ENCODE measurements around the gene NLRP11. TPM values are rescaled to one million over a fixed set of nuclear protein-coding genes. Genes with fewer than 3 reads are reported as not detected.
A peak's percentile ranks its signal among the peaks of the same experiment; 100 is the strongest.

NLRP11 gene
- 0.30 TPM for total RNA-seq

GRCh38 chr19:55831846-55832245 lies at the start of gene NLRP11:
Gene NLRP11 (minus strand): TSS chr19:55831999. CDS start chr19:55818174, 13,825 bp downstream.
- DNase-seq (ENCODE audit: low spot score), result no peak
- ATAC-seq, result no peak

GRCh38 chr19:55877211-55877610 lies 45.4 kb upstream of the NLRP11 start:
- DNase-seq (ENCODE audit: low spot score), result no peak
- no peak for ATAC-seq

- ATAC-seq (no peak), DNase-seq (ENCODE audit: low spot score) (no peak)
Observed at GRCh38 chr19:55870736-55871135, 38.9 kb upstream of the NLRP11 start.

- DNase-seq (ENCODE audit: low spot score) (no peak), ATAC-seq (no peak)
Observed at GRCh38 chr19:55867101-55867500, 35.3 kb upstream of the NLRP11 start.

- DNase-seq (ENCODE audit: low spot score) (no peak), ATAC-seq (no peak)
Observed at GRCh38 chr19:55866521-55866920, 34.7 kb upstream of the NLRP11 start.

DNA sequence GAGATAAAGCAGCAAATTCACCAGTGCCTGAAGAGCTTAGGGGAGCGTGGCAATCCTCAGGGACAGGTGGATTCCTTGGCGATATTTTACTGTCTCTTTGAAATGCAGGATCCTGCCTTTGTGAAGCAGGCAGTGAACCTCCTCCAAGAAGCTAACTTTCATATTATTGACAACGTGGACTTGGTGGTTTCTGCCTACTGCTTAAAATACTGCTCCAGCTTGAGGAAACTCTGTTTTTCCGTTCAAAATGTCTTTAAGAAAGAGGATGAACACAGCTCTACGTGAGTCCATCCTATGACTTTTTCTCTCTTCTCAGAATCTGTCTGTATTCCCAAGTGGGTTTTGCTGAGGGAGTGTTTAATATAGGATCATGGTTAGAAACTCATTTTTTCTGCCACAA lies 27.2 kb upstream of the NLRP11 start:
- no peak for DNase-seq (ENCODE audit: low spot score)
- no peak for ATAC-seq

DNA sequence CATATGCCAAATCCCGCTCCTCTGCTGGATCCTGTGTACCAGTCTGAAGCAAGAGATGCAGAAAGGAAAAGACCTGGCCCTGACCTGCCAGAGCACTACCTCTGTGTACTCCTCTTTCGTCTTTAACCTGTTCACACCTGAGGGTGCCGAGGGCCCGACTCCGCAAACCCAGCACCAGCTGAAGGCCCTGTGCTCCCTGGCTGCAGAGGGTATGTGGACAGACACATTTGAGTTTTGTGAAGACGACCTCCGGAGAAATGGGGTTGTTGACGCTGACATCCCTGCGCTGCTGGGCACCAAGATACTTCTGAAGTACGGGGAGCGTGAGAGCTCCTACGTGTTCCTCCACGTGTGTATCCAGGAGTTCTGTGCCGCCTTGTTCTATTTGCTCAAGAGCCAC lies 26.6 kb upstream of the NLRP11 start:
- DNase-seq (ENCODE audit: low spot score) (no peak), ATAC-seq (no peak)

DNA sequence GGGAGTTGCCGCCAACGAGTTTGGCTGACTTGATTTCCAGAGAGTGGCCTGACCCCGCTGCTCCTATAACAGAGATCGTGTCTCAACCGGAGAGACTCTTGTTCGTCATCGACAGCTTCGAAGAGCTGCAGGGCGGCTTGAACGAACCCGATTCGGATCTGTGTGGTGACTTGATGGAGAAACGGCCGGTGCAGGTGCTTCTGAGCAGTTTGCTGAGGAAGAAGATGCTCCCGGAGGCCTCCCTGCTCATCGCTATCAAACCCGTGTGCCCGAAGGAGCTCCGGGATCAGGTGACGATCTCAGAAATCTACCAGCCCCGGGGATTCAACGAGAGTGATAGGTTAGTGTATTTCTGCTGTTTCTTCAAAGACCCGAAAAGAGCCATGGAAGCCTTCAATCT lies 26.2 kb upstream of the NLRP11 start:
- ATAC-seq, result no peak
- no peak for DNase-seq (ENCODE audit: low spot score)

DNA sequence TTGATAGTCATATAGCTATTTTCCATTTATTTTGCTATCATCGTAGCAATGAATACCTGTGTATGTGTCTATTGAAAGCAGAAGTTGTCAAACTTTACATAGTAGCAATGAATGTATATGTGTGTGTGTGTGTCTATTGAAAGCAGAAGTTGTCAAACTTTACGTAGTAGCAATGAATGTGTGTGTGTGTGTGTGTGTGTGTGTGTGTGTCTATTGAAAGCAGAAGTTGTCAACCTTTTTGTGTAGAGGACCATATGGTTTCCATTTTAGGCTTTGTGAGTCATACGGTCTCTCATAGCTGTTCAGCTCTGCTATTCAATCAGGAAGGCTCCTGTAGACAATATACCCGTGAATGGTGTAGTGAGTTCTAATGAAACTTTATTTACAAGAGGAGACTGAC lies 25.4 kb upstream of the NLRP11 start:
- DNase-seq (ENCODE audit: low spot score) (no peak), ATAC-seq (no peak)

DNA sequence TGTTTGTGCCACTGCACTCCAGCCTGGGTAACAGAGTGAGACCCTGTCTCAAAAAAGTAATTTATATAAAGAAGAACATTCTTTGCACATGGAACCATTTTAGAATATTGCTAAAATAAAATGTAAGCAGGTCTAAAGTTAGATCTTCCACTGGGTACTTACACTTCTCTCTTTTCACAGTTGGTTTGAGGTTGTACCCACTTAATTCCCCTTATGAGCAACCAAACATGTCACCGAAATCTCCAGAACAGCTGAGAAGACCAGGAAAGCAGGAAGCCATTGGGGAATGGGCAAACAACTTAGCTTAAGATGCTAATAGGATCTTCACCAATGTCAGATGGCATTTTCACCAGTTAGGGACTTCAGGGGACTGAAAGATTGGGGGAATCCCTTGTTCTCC lies 23.4 kb upstream of the NLRP11 start:
- ATAC-seq, result no peak

GRCh38 chr19:55838906-55839305 lies 7.1 kb upstream of the NLRP11 start:
- no peak for DNase-seq (ENCODE audit: low spot score)
- no peak for ATAC-seq

More for the DNA sequence above, 23.4 kb upstream of the NLRP11 start:
- DNase-seq (ENCODE audit: low spot score), result no peak

- DNase-seq (ENCODE audit: low spot score) (no peak), ATAC-seq (no peak)
Observed at GRCh38 chr19:55838251-55838650, 6.5 kb upstream of the NLRP11 start.

DNA sequence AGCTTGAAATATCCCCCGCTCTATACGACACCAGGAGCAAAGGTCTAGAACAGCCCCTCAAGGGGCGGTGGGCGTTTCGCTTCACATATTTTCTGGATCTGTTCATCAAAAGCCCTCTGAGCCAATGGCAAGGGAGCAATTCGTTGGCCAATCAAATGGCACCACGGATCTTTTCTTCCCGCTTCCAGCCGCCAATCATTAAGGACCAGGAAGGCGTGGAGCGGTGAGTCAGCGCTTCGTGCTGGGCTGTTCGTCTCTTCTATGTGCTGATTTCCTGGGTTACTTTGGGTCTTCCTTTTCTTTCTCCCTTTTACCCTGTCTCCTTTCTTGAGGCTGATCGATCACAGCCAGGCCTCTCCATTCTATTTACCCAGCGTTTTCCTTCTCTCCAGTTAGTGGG lies 4.5 kb upstream of the NLRP11 start, which contains the start of gene NLRP4:
NLRP4 (plus strand) TSS at position 201 of the 400 bp plus-strand sequence. CDS start 15,541 bp downstream, outside the sequence.
- no peak for DNase-seq (ENCODE audit: low spot score)
- no peak for ATAC-seq

DNA sequence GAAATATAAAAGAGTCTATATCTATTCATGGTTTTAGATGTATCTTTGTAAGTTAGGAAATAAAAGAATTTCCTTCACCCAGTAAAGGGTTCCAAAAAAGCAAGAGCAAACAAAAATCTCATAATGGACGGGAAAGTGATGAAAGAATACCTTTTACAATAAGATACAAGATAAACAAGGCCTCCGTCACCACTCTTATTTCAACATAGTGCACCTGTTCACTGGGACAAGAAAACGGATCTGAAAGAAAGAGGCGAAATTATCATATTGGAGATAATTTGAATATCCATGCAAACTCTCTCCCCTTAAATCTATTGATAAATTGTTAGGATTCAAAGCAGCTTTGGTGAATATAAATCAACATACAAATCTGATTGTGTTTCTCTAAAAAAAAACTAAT lies 877 bp upstream of the NLRP11 start:
- ATAC-seq (no peak), DNase-seq (ENCODE audit: low spot score) (no peak)

DNA sequence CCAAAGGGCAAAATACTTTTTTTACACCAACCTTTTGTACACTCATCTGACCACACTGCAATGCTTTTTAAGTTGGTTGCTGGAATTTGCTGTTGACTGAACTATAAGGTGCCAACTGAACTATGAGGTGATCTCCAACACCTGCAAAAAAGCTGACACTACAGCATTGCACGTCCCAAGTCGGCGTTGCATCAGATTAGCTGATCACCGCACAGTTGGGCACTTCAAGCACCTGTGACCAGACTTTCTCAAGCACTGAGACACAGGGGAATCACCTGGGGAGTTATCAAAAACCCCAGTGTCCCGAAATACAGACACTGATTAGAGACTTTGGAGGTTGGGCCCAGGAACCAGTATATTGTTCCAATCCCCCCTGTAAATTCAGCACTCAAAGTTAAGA lies 1.1 kb downstream of the NLRP11 start:
- no peak for ATAC-seq
- no peak for DNase-seq (ENCODE audit: low spot score)

- no peak for ATAC-seq
- no peak for DNase-seq (ENCODE audit: low spot score)
Observed at GRCh38 chr19:55820037-55820436, 11.8 kb downstream of the NLRP11 start.

GRCh38 chr19:55813906-55814305 lies 17.9 kb downstream of the NLRP11 start:
- DNase-seq (ENCODE audit: low spot score), result no peak
- no peak for ATAC-seq

- ATAC-seq (no peak), DNase-seq (ENCODE audit: low spot score) (no peak)
Observed at GRCh38 chr19:55812449-55812848, 19.4 kb downstream of the NLRP11 start.

DNA sequence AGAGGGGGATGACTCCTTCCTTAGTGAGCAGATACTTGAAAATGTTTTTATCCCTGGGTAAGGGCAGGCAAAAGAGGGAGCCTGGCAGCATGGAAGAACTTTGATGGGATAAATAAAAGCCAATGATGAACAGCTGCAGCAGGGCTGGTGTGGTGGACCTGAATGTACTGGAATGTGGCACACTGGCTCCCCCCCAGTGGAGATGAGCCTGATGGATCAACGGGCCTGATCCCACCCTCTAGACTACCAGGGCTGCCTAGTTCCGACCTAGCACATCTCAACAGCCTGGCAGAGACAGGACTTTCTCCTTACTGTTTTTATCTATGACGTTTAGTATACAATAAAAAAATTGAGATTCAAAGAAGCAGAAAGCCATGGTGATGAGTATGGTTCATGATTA lies 20.5 kb downstream of the NLRP11 start:
- ATAC-seq (no peak), DNase-seq (ENCODE audit: low spot score) (no peak)

GRCh38 chr19:55809381-55810058 lies 22.3 kb downstream of the NLRP11 start:
- peak; percentile 98 for ATAC-seq
- DNase-seq (ENCODE audit: low spot score), result peak; percentile 82

DNA sequence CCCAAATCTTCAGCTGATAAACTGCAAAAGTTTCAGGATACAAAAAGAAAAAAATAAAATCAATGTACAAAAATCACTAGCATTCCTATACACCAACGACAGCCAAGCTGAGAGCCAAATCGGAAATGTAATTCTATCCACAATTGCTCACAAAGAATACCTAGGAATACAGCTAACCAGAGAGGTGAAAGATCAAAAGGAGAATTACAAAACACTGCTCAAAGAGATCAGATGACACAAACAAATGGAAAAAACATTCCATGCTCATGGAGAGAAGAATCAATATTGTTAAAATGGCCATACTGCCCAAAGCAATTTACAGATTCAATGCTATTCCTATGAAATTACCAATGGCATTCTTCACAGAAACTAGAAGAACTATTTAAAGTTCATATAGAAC lies 29.5 kb downstream of the NLRP11 start:
- no peak for DNase-seq (ENCODE audit: low spot score)
- peak; percentile 55 for ATAC-seq

DNA sequence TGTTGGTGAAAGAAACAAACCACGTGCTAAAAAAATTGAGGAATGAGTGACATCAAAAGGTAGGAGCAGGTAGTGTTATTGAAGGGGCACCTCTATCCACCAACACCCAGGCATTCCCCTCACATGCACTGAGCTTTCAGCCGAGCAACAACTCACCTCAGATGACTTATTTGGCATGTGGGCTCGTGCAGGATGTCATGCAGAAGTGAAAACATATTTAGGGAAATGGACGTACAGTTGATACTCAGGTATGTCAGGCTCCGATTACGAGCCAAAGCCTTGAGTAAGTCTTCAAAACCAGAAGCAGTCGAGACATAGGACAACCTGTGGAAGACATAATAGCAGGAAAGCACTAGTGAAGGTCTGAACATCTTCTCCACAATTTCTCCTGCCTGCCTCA lies 30.4 kb downstream of the NLRP11 start:
- DNase-seq (ENCODE audit: low spot score) (no peak), ATAC-seq (no peak)

DNA sequence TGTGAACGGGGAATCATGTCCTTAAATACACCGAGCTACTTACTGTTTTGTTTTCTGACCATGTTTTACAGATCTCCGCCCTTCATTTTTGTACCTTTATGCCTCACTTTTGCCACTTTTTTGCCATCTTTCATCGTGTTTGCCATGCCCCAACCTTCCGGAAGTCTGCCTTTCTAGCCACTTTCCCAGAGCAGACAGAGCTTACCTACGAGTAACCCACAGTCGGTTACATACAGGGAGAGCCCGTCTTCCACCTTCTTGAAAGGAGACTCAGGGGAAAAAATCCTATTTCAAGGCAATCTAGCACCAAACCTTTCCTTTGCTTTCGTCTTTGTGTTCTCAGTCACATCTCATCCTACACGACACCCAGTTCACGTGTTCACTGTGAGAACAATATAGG lies 36.8 kb downstream of the NLRP11 start:
- ATAC-seq (no peak), DNase-seq (ENCODE audit: low spot score) (no peak)
